ENCODE measurements around the gene NKAIN4.

Gene NKAIN4

GRCh38 chr20:63287697-63288580 is 33.7 kb upstream of the NKAIN4 start:
- no peak for DNase-seq
- TF ChIP-seq CTCF (IDR thresholded peaks at IDR 0.05) = no peak
- Histone ChIP-seq H3K27ac (no peak overlapping the region), H3K4me3 (no peak overlapping the region), H3K9me3 (no peaks in the 10 kb centered on the region), H3K4me1 (no peaks in the 10 kb centered on the region), H3K36me3 (peaks cover 43 to 65% (median 57%) of the 10 kb centered on the region in 3 donors), H3K27me3 (peaks cover 0 to 17% of the 10 kb centered on the region in 2 donors)
- intact Hi-C loops (cut with DNase I; ENCODE audit: low total_unique reads) = no loop called here

- Histone ChIP-seq H3K27ac (no peak overlapping the region), H3K9me3 (no peaks in the 10 kb centered on the region), H3K4me3 (no peak overlapping the region), H3K4me1 (no peaks in the 10 kb centered on the region), H3K27me3 (peaks cover 0 to 9% of the 10 kb centered on the region in 2 donors), H3K36me3 (peaks cover 52 to 74% (median 66%) of the 10 kb centered on the region in 3 donors)
- DNase-seq = no peak
- intact Hi-C loops (cut with DNase I; ENCODE audit: low total_unique reads) = no loop called here
- no peak for TF ChIP-seq CTCF (IDR thresholded peaks at IDR 0.05)
Observed at GRCh38 chr20:63286781-63287696, 32.8 kb upstream of the NKAIN4 start.

GRCh38 chr20:63285636-63286615 is 31.7 kb upstream of the NKAIN4 start:
- TF ChIP-seq CTCF (IDR thresholded peaks at IDR 0.05) = no peak
- H3K36me3 ChIP-seq = peaks cover 53 to 86% (median 77%) of the 10 kb centered on the region in 3 donors

GRCh38 chr20:63284981-63285524 is 30.8 kb upstream of the NKAIN4 start:
- H3K4me1 ChIP-seq = no peaks in the 10 kb centered on the region
- no peak for DNase-seq
- H3K36me3 ChIP-seq = peaks cover 57 to 94% (median 86%) of the 10 kb centered on the region in 3 donors
- H3K27me3 ChIP-seq = no peaks in the 10 kb centered on the region
- no peak for TF ChIP-seq CTCF (IDR thresholded peaks at IDR 0.05)
- no peak overlapping the region for H3K4me3 ChIP-seq
- no peaks in the 10 kb centered on the region for H3K9me3 ChIP-seq
- intact Hi-C loops (cut with DNase I; ENCODE audit: low total_unique reads) = no loop called here
- H3K27ac ChIP-seq = no peak overlapping the region

More at GRCh38 chr20:63285636-63286615, 31.7 kb upstream of the NKAIN4 start:
- Histone ChIP-seq H3K27ac (no peak overlapping the region), H3K4me1 (no peaks in the 10 kb centered on the region), H3K4me3 (no peak overlapping the region), H3K9me3 (no peaks in the 10 kb centered on the region), H3K27me3 (peaks cover 0 to 2% of the 10 kb centered on the region in 2 donors)
- no peak for DNase-seq
- intact Hi-C loops (cut with DNase I; ENCODE audit: low total_unique reads) = no loop called here

Data from tibial artery (tissue), 4 donors.